Camera-type eye (tissue), 1 donor: Measurements from ENCODE around the gene SLAIN1. TPM values are rescaled to one million over a fixed set of nuclear protein-coding genes. Genes with fewer than 3 reads are reported as not detected.

Source experiments
- total RNA-seq: library from RNA; depleted of rRNA; stranded (reverse); fragments of >200 nt; gene quantifications from one replicate; pipeline ENCODE4 v1.2.3, GENCODE V29; 2014

The SLAIN1 gene
- 132 TPM for total RNA-seq

GRCh38 chr13:77697217-77698103, at the start of gene SLAIN1:
Gene SLAIN1 (plus strand): TSS chr13:77697687. CDS start chr13:77697914, 227 bp downstream.

Other genes starting within 250 kb of the SLAIN1 start
- gene SCEL, start 162.0 kb upstream of the SLAIN1 start, total RNA-seq: 8.4 TPM
- 42.9 TPM for gene EDNRB, start 221.1 kb downstream of the SLAIN1 start, total RNA-seq